Liver (tissue), 9 donors: ENCODE results near the gene RNFT2. TPM values are rescaled to one million over a fixed set of nuclear protein-coding genes. Genes with fewer than 3 reads are reported as not detected.

Source experiments
- DNase-seq: peaks from one replicate; pipeline ENCODE4 v3.0.0-alpha.2; 2017; ENCODE audit warnings: low spot score
- H3K27ac ChIP-seq, 2 donors: one replicate each; pipeline ENCODE4 v1.7.0; 2013; ENCODE audit warnings: inconsistent platforms in 2 of 2, low read length in 2 of 2, control low read depth in 1 of 2, low read depth in 1 of 2, mild to moderate bottlenecking in 1 of 2
- H3K27me3 ChIP-seq, 4 donors: one replicate each; pipeline versions ENCODE4 v1.6.1 to v1.7.0; 2013; ENCODE audit warnings: low read length in 3 of 4, inconsistent platforms in 1 of 4, mild to moderate bottlenecking in 1 of 4, moderate library complexity in 1 of 4; ENCODE audit not compliant: control insufficient read depth in 4 of 4, insufficient read depth in 4 of 4
- H3K36me3 ChIP-seq, 4 donors: one replicate each; pipeline versions ENCODE4 v1.6.1 to v1.7.0; 2013; ENCODE audit warnings: low read length in 3 of 4, mild to moderate bottlenecking in 3 of 4, low read depth in 1 of 4, moderate library complexity in 1 of 4; ENCODE audit not compliant: control insufficient read depth in 4 of 4, insufficient read depth in 3 of 4
- H3K4me1 ChIP-seq, 4 donors: one replicate each; pipeline versions ENCODE4 v1.6.1 to v1.7.0; 2013; ENCODE audit warnings: low read length in 3 of 4, mild to moderate bottlenecking in 3 of 4, moderate library complexity in 1 of 4; ENCODE audit not compliant: control insufficient read depth in 4 of 4, insufficient read depth in 4 of 4
- H3K4me3 ChIP-seq, 3 donors: one replicate each; pipeline versions ENCODE4 v1.6.1 to v1.7.0; 2013; ENCODE audit warnings: low read length in 3 of 3, control low read depth in 1 of 3, low read depth in 1 of 3, mild to moderate bottlenecking in 1 of 3
- H3K9ac ChIP-seq, 2 donors: one replicate each; pipeline ENCODE4 v1.7.0; 2013; ENCODE audit warnings: low read length in 2 of 2, mild to moderate bottlenecking in 2 of 2, moderate library complexity in 2 of 2, control low read depth in 1 of 2, low read depth in 1 of 2
- H3K9me3 ChIP-seq, 4 donors: one replicate each; pipeline versions ENCODE4 v1.6.1 to v1.7.0; 2013; ENCODE audit warnings: low read length in 3 of 4; ENCODE audit not compliant: control insufficient read depth in 4 of 4
- EGR1 ChIP-seq, 2 donors: IDR thresholded peaks; 2 replicates each; pipeline ENCODE4 v1.6.1; 2016 to 2018; ENCODE audit warnings: antibody characterized with exemption in 2 of 2, low read depth in 2 of 2
- FOXA1 ChIP-seq: IDR thresholded peaks from 2 replicates; pipeline ENCODE4 v1.6.1; 2016; ENCODE audit warnings: antibody characterized with exemption
- FOXA2 ChIP-seq: IDR thresholded peaks from 2 replicates; pipeline ENCODE4 v1.6.1; 2016; ENCODE audit warnings: antibody characterized with exemption
- GABPA ChIP-seq, 2 donors: IDR thresholded peaks in 1 of 2; conservative IDR thresholded peaks in 1 of 2; 2 replicates each; pipeline ENCODE4 v1.6.1; 2016; ENCODE audit warnings: antibody characterized with exemption in 2 of 2, mild to moderate bottlenecking in 1 of 2, moderate library complexity in 1 of 2
- HNF4A ChIP-seq, 2 donors: conservative IDR thresholded peaks; 2 replicates each; pipeline ENCODE4 v1.6.1; 2016; ENCODE audit warnings: antibody characterized with exemption in 2 of 2, mild to moderate bottlenecking in 2 of 2
- HNF4G ChIP-seq: IDR thresholded peaks from 2 replicates; pipeline ENCODE4 v1.6.1; 2016; ENCODE audit warnings: antibody characterized with exemption
- JUND ChIP-seq, 2 donors: IDR thresholded peaks; 2 replicates each; pipeline ENCODE4 v1.6.1; 2016; ENCODE audit warnings: antibody characterized with exemption in 2 of 2
- NR2F2 ChIP-seq: IDR thresholded peaks from 2 replicates; pipeline ENCODE4 v1.6.1; 2016; ENCODE audit warnings: antibody characterized with exemption
- RAD21 ChIP-seq, 2 donors: IDR thresholded peaks; 2 replicates each; pipeline ENCODE4 v1.6.1; 2016; ENCODE audit warnings: antibody characterized with exemption in 2 of 2, mild to moderate bottlenecking in 2 of 2
- RXRA ChIP-seq, 2 donors: IDR thresholded peaks; 2 replicates each; pipeline ENCODE4 v1.6.1; 2017 to 2018; ENCODE audit warnings: antibody characterized with exemption in 2 of 2, mild to moderate bottlenecking in 1 of 2
- SP1 ChIP-seq: IDR thresholded peaks from 2 replicates; pipeline ENCODE4 v1.6.1; 2018; ENCODE audit warnings: antibody characterized with exemption, mild to moderate bottlenecking
- TAF1 ChIP-seq: conservative IDR thresholded peaks from 2 replicates; pipeline ENCODE4 v1.6.1; 2016; ENCODE audit warnings: antibody characterized with exemption, mild to moderate bottlenecking
- YY1 ChIP-seq: IDR thresholded peaks from 2 replicates; pipeline ENCODE4 v1.6.1; 2016; ENCODE audit warnings: antibody characterized with exemption, mild to moderate bottlenecking
- WGBS: extraction: QIAGEN DNeasy Blood & Tissue Kit; methylation state at CpG from one replicate; pipeline ENCODE4 v1.1.7; 2013; 5-methylcytosine and 5-hydroxymethylcytosine counted together
- polyA plus RNA-seq, 2 donors: library from polyadenylated mRNA; stranded (reverse) in 1 of 2; unstranded in 1 of 2; fragments of 200-250 nt in 1 of 2; fragments of >200 nt in 1 of 2; fragmentation: Nextera tagmentation in 1 of 2; extraction: Ambion mirVana in 1 of 2; gene quantifications; one replicate each; pipeline versions ENCODE4 v1.2.1 to v1.2.3, GENCODE V29; 2013 to 2015
- total RNA-seq, 2 donors: library from RNA; depleted of rRNA; stranded (reverse); fragments of >200 nt; gene quantifications; one replicate each; pipeline ENCODE4 v1.2.3, GENCODE V29; 2014
- TF ChIP-seq, protein P1 (sequence below): IDR thresholded peaks from 2 replicates; pipeline ENCODE4 v1.6.1; 2016; ENCODE audit warnings: antibody characterized with exemption
- TF ChIP-seq, protein P2 (sequence below): fragments of 150-350 bp; IDR thresholded peaks from 2 replicates; pipeline ENCODE4 v1.5.1; 2017; ENCODE audit warnings: improper control_type of control experiment, low read depth, low read length; ENCODE audit not compliant: missing input control
- TF ChIP-seq, protein P3 (sequence below): IDR thresholded peaks from 2 replicates; pipeline ENCODE4 v1.6.1; 2016; ENCODE audit warnings: antibody characterized with exemption
- TF ChIP-seq, protein P4 (sequence below): IDR thresholded peaks from 2 replicates; pipeline ENCODE4 v1.6.1; 2016; ENCODE audit warnings: antibody characterized with exemption, mild to moderate bottlenecking
- TF ChIP-seq, protein P5 (sequence below): IDR thresholded peaks from 2 replicates; pipeline ENCODE4 v1.6.1; 2016; ENCODE audit warnings: antibody characterized with exemption
- donor health status: healthy.
- donor health status: healthy.
- donor health status: healthy.
- donor health status: healthy.
- donor health status: healthy.

RNFT2 gene
- total and polyA plus RNA-seq, 4 donors: 0.13 to 1.4 (median 0.19) TPM

DNA sequence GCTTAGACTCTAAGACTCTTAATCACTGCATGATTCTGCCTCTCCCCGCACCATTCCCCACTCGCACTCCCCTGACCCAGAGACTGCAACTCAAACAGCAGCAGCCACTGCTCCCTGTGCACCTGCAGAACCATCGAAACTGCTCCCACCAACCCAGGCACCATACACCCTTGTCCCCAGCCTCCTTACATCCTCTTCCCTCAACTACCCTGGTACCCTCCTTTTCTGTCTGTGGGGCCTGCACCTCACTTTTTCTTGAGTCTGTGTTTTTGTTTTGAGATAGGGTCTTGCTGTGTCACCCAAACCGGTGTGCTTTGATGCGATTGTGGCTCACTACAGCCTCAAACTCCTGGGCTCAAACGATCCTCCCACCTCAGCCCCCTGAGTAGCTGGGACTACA, 69.4 kb downstream of the RNFT2 start (continued):
- TF ChIP-seq, protein P1, sequence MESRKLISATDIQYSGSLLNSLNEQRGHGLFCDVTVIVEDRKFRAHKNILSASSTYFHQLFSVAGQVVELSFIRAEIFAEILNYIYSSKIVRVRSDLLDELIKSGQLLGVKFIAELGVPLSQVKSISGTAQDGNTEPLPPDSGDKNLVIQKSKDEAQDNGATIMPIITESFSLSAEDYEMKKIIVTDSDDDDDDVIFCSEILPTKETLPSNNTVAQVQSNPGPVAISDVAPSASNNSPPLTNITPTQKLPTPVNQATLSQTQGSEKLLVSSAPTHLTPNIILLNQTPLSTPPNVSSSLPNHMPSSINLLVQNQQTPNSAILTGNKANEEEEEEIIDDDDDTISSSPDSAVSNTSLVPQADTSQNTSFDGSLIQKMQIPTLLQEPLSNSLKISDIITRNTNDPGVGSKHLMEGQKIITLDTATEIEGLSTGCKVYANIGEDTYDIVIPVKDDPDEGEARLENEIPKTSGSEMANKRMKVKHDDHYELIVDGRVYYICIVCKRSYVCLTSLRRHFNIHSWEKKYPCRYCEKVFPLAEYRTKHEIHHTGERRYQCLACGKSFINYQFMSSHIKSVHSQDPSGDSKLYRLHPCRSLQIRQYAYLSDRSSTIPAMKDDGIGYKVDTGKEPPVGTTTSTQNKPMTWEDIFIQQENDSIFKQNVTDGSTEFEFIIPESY: no peak
- TF ChIP-seq, protein P2, sequence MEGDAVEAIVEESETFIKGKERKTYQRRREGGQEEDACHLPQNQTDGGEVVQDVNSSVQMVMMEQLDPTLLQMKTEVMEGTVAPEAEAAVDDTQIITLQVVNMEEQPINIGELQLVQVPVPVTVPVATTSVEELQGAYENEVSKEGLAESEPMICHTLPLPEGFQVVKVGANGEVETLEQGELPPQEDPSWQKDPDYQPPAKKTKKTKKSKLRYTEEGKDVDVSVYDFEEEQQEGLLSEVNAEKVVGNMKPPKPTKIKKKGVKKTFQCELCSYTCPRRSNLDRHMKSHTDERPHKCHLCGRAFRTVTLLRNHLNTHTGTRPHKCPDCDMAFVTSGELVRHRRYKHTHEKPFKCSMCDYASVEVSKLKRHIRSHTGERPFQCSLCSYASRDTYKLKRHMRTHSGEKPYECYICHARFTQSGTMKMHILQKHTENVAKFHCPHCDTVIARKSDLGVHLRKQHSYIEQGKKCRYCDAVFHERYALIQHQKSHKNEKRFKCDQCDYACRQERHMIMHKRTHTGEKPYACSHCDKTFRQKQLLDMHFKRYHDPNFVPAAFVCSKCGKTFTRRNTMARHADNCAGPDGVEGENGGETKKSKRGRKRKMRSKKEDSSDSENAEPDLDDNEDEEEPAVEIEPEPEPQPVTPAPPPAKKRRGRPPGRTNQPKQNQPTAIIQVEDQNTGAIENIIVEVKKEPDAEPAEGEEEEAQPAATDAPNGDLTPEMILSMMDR: no peak

DNA sequence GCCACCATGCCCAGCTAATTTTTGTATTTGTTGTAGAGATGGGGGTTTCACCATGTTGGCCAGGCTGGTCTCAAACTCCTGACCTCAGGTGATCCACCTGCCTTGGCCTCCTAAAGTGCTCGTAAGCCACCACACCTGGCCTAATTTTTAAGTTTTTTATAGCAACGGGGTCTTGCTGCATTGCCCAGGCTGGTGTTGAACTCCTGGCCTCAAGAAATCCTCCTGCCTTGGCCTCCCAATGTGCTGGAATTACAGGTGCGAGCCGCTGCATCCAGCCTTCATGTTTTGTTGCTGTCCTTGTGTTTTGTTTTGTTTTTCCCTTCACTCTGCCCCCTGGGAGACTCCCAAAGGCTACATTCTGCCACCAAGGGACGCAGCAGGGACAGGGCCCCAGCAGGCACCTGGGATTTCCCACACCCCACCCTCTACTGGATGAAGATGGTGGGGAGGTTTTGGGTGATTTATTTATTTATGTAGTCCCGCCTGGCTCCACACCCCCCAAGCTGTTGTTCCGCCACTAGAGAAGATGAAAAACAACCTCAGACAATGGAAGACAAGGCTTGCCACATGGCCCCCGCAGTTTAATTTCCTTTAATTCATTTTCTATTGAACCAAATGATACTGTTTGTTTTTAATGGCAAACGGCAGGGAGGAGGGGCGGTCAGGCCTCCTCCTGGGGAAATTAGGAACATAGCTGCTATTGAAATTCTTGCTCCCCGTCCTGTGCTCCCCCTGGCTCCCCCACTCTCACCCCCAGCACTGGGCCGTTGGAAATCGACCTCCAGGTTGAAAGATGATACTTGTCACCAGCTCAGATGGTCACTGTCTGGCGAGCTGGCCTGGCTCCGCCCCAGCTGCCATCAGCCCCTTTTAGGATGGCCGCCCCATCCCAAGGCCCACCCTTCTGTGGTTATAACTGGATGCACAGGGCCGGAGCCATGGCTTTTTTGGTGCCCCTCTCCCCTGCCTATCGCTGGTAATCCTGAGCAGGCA, 70.3 kb downstream of the RNFT2 start:
- Histone ChIP-seq H3K36me3 (no peaks in the 10 kb centered on the region), H3K9ac (no peak overlapping the region), H3K4me1 (no peaks in the 10 kb centered on the region), H3K4me3 (no peak overlapping the region), H3K9me3 (no peaks in the 10 kb centered on the region), H3K27ac (no peak overlapping the region), H3K27me3 (no peaks in the 10 kb centered on the region)
- no peak for DNase-seq
- TF ChIP-seq EGR1 (IDR thresholded peaks at IDR 0.05; ENCODE audit: low read depth in 2 of 2): no peak
- TF ChIP-seq RXRA (IDR thresholded peaks at IDR 0.05): no peak
- no peak for TF ChIP-seq SP1
- TF ChIP-seq, protein P2: no peak
- TF ChIP-seq, protein P1: no peak
- no peak for TF ChIP-seq FOXA1
- no peak for TF ChIP-seq RAD21 (IDR thresholded peaks at IDR 0.05)
- TF ChIP-seq JUND (IDR thresholded peaks at IDR 0.05): no peak
- no peak for TF ChIP-seq TAF1
- no peak for TF ChIP-seq HNF4A (conservative IDR thresholded peaks at IDR 0.05)
- no peak for TF ChIP-seq HNF4G
- no peak for TF ChIP-seq YY1
- TF ChIP-seq NR2F2: no peak
- TF ChIP-seq, protein P3, sequence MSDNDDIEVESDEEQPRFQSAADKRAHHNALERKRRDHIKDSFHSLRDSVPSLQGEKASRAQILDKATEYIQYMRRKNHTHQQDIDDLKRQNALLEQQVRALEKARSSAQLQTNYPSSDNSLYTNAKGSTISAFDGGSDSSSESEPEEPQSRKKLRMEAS: no peak
- TF ChIP-seq FOXA2: no peak
- TF ChIP-seq, protein P4, sequence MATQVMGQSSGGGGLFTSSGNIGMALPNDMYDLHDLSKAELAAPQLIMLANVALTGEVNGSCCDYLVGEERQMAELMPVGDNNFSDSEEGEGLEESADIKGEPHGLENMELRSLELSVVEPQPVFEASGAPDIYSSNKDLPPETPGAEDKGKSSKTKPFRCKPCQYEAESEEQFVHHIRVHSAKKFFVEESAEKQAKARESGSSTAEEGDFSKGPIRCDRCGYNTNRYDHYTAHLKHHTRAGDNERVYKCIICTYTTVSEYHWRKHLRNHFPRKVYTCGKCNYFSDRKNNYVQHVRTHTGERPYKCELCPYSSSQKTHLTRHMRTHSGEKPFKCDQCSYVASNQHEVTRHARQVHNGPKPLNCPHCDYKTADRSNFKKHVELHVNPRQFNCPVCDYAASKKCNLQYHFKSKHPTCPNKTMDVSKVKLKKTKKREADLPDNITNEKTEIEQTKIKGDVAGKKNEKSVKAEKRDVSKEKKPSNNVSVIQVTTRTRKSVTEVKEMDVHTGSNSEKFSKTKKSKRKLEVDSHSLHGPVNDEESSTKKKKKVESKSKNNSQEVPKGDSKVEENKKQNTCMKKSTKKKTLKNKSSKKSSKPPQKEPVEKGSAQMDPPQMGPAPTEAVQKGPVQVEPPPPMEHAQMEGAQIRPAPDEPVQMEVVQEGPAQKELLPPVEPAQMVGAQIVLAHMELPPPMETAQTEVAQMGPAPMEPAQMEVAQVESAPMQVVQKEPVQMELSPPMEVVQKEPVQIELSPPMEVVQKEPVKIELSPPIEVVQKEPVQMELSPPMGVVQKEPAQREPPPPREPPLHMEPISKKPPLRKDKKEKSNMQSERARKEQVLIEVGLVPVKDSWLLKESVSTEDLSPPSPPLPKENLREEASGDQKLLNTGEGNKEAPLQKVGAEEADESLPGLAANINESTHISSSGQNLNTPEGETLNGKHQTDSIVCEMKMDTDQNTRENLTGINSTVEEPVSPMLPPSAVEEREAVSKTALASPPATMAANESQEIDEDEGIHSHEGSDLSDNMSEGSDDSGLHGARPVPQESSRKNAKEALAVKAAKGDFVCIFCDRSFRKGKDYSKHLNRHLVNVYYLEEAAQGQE: no peak
- no peak for TF ChIP-seq GABPA (IDR thresholded peaks at IDR 0.05 in 1 of 2, conservative IDR thresholded peaks at IDR 0.05 in 1 of 2)
- TF ChIP-seq, protein P5, sequence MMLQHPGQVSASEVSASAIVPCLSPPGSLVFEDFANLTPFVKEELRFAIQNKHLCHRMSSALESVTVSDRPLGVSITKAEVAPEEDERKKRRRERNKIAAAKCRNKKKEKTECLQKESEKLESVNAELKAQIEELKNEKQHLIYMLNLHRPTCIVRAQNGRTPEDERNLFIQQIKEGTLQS: no peak
- 85% methylated on average over 18 of the region's 18 CpGs for WGBS
